ENCODE measurements around the gene CD7.

Gene CD7

DNA sequence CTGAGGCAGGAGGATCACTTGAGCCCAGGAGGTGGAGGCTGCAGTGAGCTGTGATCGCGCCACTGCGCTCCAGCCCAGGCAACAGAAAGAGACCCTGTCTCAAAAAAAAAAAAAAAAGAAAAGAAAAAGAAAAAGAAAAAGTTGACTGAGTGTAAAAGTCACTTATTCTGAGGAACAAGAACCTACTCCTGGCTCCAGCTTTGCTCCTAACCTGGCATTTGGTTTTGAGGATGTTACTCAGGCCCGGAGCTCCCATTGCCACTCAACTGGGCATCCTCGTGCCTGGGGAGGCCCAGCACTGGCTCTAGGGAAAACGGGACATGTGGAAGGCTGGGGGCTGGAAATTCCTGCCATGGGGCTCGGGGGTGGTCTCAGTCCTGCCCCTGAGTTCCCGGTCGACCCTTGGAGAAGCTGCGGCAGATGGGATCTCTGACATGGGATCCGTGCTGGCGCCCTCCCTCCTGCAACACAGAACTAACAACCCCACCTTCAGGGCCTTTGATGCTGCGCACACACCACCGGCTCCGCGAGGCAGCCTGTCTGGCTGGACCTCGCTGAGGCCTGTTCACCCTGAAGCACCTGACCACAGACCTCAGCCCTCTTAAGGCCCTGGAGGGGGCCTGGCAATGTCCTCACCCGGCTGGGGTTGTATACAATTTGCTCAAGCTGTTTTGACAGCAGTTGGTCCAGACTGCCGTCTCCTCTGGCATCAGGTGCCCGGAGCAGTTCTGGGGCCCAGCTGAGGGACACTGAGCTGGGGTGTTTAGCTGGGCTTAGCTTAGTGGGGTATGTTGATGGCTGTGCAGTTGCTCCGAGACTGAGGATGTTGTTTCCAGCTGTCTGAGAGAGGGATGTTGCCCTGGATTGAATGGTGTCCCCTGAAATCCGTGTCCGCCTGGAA, 12.3 kb downstream of the CD7 start:
- H3K9me3 ChIP-seq (ENCODE audit: severe bottlenecking), result no peaks in the 10 kb centered on the region
- TF ChIP-seq, protein P1, sequence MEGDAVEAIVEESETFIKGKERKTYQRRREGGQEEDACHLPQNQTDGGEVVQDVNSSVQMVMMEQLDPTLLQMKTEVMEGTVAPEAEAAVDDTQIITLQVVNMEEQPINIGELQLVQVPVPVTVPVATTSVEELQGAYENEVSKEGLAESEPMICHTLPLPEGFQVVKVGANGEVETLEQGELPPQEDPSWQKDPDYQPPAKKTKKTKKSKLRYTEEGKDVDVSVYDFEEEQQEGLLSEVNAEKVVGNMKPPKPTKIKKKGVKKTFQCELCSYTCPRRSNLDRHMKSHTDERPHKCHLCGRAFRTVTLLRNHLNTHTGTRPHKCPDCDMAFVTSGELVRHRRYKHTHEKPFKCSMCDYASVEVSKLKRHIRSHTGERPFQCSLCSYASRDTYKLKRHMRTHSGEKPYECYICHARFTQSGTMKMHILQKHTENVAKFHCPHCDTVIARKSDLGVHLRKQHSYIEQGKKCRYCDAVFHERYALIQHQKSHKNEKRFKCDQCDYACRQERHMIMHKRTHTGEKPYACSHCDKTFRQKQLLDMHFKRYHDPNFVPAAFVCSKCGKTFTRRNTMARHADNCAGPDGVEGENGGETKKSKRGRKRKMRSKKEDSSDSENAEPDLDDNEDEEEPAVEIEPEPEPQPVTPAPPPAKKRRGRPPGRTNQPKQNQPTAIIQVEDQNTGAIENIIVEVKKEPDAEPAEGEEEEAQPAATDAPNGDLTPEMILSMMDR (IDR thresholded peaks at IDR 0.05; ENCODE audit: low read depth, low read length), result peak; percentile 43; the same call in 1 of the 2 replicates
- H3K36me3 ChIP-seq, result no peaks in the 10 kb centered on the region
- H3K27ac ChIP-seq, result peak overlapping the region; percentile 72
- DNase-seq, result peak; percentile 82
- H3K4me3 ChIP-seq (ENCODE audit: low read depth, low read length), result no peak overlapping the region
- H3K27me3 ChIP-seq (ENCODE audit: insufficient read depth, low read depth, severe bottlenecking), result no peaks in the 10 kb centered on the region

DNA sequence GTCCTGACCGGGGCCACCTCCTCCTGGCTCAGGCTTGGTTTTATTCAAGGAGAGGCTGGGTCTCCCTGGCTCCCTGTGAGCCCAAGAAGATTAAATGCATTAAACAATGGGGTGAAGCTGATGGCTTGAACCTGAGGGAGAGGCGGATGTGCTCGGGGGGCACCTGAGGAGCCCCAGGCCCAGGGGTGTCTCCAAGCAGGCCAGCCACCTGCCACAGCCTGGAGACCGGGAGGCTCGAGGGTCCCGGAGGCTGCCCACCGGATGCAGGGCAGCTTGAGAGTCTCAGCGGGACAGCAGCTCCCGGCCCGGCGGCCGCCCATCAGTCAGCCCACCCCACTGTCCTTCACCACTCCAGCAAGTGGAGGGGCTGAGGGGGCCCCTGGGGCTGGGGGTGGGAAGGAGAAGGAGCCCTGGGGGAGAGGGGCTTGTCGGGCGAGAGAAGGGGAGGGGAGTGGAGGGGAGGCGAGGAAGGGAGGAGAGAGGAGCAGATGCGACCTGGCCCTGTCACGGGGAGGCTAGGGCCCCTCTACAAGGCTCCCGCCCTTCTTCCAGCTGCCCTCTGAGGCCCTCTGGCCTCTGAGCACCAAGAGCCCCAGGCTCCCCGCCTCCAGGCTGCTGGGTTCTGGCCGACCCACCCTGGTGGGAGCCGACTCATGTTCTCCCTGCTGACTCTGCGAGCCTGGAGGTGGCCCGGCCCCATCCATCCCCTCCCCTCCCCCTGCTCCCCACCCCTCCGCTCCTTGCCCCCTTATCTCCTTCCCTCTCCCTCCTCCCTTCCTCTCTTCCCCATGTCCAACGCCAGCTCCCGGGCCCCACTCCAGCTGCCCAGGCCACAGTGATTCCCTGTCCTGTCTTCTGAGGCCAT, 13.2 kb downstream of the CD7 start:
- no peak overlapping the region for H3K4me3 ChIP-seq (ENCODE audit: low read depth, low read length)
- H3K27ac ChIP-seq, result peak overlapping the region; percentile 72
- no peaks in the 10 kb centered on the region for H3K36me3 ChIP-seq
- TF ChIP-seq, protein P1 (IDR thresholded peaks at IDR 0.05; ENCODE audit: low read depth, low read length), result no peak
- H3K27me3 ChIP-seq (ENCODE audit: insufficient read depth, low read depth, severe bottlenecking), result no peaks in the 10 kb centered on the region
- no peaks in the 10 kb centered on the region for H3K9me3 ChIP-seq (ENCODE audit: severe bottlenecking)
- DNase-seq, result no peak

DNA sequence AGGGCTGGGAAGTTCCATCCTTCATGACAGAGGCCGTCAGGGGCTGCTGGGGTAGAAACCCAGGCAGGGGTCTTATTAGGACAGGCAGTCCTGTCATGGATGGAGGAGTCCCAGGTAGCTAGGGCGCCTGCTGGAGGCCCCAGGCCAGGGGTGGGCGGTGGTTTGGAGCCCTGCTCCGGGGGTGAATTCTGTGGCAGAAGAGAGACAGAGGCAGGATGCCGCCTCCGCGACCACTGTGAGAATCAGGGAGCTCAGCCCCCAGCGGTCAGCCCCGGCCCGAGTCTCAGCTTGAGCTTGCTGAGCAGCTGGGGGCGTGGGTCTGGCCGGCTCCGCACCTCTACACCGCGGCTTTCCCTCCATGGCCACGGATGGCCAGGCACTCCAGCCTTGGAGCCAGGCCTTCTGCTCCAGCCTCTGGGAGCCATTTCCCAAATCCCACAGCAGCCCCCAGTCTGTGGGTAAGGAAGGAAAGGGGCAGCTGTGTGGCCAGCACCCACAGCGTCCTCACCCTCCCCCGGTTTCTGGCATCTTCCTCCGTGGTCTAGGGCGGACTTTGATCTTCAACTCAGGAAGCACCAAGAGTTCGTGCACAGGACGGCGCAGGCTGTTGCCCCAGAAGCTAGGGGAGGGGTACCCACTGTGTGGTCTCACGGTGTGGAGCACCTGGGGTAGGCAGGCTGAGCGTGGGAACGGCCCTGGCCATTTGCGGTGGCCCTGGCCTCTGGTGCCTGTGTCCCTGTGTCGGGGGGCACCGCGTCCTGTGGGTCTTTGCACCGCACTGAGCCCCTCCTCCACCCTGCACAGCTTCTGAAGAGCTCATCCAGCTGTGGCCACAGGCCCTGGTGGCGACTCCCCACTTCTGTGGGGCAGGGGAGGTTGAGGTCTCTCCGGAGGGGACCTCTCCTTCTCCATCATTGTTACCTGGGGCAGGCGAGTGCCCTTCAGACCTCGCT, 14.1 kb downstream of the CD7 start:
- DNase-seq, result no peak
- TF ChIP-seq, protein P1 (IDR thresholded peaks at IDR 0.05; ENCODE audit: low read depth, low read length), result no peak
- no peak overlapping the region for H3K4me3 ChIP-seq (ENCODE audit: low read depth, low read length)
- no peaks in the 10 kb centered on the region for H3K27me3 ChIP-seq (ENCODE audit: insufficient read depth, low read depth, severe bottlenecking)
- H3K36me3 ChIP-seq, result no peaks in the 10 kb centered on the region
- H3K9me3 ChIP-seq (ENCODE audit: severe bottlenecking), result no peaks in the 10 kb centered on the region
- H3K27ac ChIP-seq, result peak overlapping the region; percentile 3

DNA sequence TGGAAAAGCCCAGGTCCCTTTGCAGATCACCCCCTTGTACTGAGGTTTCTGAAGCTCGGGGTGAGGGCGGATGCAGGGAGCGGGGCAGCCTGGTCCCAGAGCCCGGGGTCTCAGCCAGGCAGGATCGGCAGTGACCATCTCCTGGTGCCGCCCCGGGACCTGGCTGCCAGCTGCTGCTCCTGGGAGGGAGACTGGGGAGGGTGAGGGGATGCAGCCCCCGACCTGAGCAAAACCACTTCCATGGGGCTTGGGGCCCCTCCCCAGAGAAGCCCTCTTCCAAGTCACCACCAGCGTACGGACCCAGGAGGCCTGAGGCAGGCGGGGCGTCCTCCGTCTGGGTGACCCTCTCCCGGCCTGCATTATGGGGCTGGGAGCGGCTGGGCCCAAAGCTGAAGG, 14.8 kb downstream of the CD7 start:
- H3K36me3 ChIP-seq, result no peaks in the 10 kb centered on the region
- H3K4me3 ChIP-seq (ENCODE audit: low read depth, low read length), result no peak overlapping the region
- TF ChIP-seq, protein P1 (IDR thresholded peaks at IDR 0.05; ENCODE audit: low read depth, low read length), result no peak
- H3K27ac ChIP-seq, result peak overlapping the region; percentile 2; the same call in 1 of the 2 replicates
- DNase-seq, result no peak
- H3K9me3 ChIP-seq (ENCODE audit: severe bottlenecking), result no peaks in the 10 kb centered on the region
- H3K27me3 ChIP-seq (ENCODE audit: insufficient read depth, low read depth, severe bottlenecking), result no peaks in the 10 kb centered on the region

DNA sequence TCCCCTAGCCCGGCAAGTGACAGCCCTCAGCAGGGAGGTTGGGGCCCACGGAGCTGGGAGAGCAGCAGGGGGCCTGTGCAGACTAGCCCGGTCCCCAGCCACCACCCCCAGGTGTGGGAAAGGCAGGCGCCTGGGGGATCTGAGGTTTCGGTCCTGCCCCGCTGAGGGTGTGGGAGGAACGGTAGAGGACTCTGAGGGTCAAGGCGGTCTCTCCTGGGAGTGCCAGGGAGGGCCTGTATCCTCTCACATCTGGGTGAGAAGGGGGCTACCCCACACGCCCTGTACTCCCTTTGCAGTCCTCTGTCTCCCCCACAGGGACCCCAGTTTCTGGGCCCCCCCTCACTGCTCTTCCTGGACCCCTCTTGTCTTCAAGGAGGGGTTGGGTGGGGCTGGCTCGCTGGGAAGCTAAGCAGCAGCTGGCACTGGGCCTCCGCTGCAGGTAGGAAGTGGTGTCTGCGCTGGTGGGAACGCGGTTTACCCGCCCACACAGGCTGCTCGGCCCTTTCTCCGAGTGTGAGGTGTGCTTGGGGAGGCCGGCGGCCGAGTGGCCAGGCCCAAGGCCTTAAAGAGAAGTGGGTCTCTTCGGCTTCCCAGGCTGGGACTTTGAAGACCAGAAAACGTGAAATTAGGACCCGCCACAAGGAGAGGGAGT, 15.4 kb downstream of the CD7 start:
- DNase-seq, result no peak
- no peak overlapping the region for H3K4me3 ChIP-seq (ENCODE audit: low read depth, low read length)
- TF ChIP-seq, protein P1 (IDR thresholded peaks at IDR 0.05; ENCODE audit: low read depth, low read length), result no peak
- no peaks in the 10 kb centered on the region for H3K9me3 ChIP-seq (ENCODE audit: severe bottlenecking)
- H3K36me3 ChIP-seq, result no peaks in the 10 kb centered on the region
- H3K27me3 ChIP-seq (ENCODE audit: insufficient read depth, low read depth, severe bottlenecking), result no peaks in the 10 kb centered on the region
- no peak overlapping the region for H3K27ac ChIP-seq
